ENCODE results near the gene DSCAML1. TPM values are rescaled to one million over a fixed set of nuclear protein-coding genes. Genes with fewer than 3 reads are reported as not detected.

DSCAML1 gene
- total RNA-seq, 1 experiment from 2014 or later: 0.90 TPM

DNA sequence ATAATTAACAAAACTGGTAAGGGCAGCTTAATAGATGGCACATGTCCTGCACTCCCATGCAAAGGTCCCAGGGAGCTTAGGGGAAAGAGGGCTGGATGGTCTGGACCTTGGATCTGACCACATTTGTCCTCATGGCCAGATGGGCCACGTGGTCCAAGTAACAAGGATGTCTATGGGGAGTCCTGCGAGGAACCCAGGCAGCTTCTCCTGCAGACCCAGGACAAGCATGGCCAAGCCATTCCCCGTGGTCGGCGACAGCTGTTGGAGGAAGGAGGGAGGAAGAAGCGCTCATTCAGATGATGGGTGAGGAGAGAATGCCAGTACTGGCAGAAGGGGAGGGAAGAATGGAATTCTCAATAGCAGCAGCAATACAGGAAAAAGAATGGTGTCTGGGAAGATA, 109.2 kb downstream of the DSCAML1 start (continued):
- TF ChIP-seq, protein P1, sequence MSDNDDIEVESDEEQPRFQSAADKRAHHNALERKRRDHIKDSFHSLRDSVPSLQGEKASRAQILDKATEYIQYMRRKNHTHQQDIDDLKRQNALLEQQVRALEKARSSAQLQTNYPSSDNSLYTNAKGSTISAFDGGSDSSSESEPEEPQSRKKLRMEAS (CRISPR knock-in tag; IDR thresholded peaks at IDR 0.05): no peak
- TF ChIP-seq, protein P2, sequence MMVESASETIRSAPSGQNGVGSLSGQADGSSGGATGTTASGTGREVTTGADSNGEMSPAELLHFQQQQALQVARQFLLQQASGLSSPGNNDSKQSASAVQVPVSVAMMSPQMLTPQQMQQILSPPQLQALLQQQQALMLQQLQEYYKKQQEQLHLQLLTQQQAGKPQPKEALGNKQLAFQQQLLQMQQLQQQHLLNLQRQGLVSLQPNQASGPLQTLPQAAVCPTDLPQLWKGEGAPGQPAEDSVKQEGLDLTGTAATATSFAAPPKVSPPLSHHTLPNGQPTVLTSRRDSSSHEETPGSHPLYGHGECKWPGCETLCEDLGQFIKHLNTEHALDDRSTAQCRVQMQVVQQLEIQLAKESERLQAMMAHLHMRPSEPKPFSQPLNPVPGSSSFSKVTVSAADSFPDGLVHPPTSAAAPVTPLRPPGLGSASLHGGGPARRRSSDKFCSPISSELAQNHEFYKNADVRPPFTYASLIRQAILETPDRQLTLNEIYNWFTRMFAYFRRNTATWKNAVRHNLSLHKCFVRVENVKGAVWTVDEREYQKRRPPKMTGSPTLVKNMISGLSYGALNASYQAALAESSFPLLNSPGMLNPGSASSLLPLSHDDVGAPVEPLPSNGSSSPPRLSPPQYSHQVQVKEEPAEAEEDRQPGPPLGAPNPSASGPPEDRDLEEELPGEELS (CRISPR knock-in tag; IDR thresholded peaks at IDR 0.05): no peak
- TF ChIP-seq, protein P3, sequence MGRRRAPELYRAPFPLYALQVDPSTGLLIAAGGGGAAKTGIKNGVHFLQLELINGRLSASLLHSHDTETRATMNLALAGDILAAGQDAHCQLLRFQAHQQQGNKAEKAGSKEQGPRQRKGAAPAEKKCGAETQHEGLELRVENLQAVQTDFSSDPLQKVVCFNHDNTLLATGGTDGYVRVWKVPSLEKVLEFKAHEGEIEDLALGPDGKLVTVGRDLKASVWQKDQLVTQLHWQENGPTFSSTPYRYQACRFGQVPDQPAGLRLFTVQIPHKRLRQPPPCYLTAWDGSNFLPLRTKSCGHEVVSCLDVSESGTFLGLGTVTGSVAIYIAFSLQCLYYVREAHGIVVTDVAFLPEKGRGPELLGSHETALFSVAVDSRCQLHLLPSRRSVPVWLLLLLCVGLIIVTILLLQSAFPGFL (CRISPR knock-in tag; IDR thresholded peaks at IDR 0.05; ENCODE audit: borderline replicate concordance): no peak
- TF ChIP-seq PRRX2 (CRISPR knock-in tag; IDR thresholded peaks at IDR 0.05) (no peak), RELA (CRISPR knock-in tag; IDR thresholded peaks at IDR 0.05; ENCODE audit: borderline replicate concordance) (no peak), KAT7 (CRISPR knock-in tag; IDR thresholded peaks at IDR 0.05; ENCODE audit: borderline replicate concordance) (no peak)

DNA sequence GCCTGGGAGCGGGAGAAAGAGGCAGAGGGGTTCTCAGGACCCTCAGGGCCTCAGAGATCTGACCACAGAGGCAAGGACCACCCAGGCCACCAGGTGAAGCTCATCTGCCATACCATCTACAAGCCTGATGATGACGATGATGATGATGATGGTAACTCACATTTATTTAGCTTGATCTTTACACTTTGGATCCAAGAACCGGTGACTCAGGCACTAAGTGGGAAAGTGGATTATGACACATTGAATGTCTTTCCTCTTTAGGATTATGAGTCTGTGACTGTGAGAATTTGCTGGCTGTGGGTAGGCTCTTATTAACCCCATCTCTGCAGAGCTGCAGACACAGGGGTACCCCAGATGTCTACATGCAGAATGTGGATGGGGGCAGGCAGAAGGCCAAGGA, 110.3 kb downstream of the DSCAML1 start:
- Mint-ChIP-seq H3K4me1 (peaks cover 21% of the 10 kb centered on the region), H3K27ac (no peak overlapping the region), H3K27me3 (ENCODE audit: low read depth) (peaks cover 4% of the 10 kb centered on the region; the same call in 1 of the 2 replicates), H3K9me3 (no peaks in the 10 kb centered on the region), H3K4me3 (no peak overlapping the region), H3K36me3 (no peaks in the 10 kb centered on the region)
- CTCF ChIA-PET: interaction anchor here (1.4 kb wide), 1 partner anchor 10 kb away, joined by 3 read pairs; no protein-coding TSS in a partner anchor
- POLR2A ChIA-PET: no interaction called here
- DNase-seq (ENCODE audit: low spot score) (no peak), ATAC-seq (no peak)
- TF ChIP-seq OVOL2 (CRISPR knock-in tag; IDR thresholded peaks at IDR 0.05; ENCODE audit: borderline replicate concordance): no peak
- TF ChIP-seq, protein P4, sequence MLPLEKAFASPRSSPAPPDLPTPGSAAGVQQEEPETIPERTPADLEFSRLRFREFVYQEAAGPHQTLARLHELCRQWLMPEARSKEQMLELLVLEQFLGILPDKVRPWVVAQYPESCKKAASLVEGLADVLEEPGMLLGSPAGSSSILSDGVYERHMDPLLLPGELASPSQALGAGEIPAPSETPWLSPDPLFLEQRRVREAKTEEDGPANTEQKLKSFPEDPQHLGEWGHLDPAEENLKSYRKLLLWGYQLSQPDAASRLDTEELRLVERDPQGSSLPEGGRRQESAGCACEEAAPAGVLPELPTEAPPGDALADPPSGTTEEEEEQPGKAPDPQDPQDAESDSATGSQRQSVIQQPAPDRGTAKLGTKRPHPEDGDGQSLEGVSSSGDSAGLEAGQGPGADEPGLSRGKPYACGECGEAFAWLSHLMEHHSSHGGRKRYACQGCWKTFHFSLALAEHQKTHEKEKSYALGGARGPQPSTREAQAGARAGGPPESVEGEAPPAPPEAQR (CRISPR knock-in tag; IDR thresholded peaks at IDR 0.05): no peak
- TF ChIP-seq ZNF423 (CRISPR knock-in tag; IDR thresholded peaks at IDR 0.05): no peak
- no peak for TF ChIP-seq TEAD1 (CRISPR knock-in tag; IDR thresholded peaks at IDR 0.05)
- TF ChIP-seq HMGA2 (CRISPR knock-in tag; IDR thresholded peaks at IDR 0.05): no peak
- TF ChIP-seq ZNF263 (CRISPR knock-in tag; IDR thresholded peaks at IDR 0.05; ENCODE audit: low read depth): no peak
- TF ChIP-seq, protein P5, sequence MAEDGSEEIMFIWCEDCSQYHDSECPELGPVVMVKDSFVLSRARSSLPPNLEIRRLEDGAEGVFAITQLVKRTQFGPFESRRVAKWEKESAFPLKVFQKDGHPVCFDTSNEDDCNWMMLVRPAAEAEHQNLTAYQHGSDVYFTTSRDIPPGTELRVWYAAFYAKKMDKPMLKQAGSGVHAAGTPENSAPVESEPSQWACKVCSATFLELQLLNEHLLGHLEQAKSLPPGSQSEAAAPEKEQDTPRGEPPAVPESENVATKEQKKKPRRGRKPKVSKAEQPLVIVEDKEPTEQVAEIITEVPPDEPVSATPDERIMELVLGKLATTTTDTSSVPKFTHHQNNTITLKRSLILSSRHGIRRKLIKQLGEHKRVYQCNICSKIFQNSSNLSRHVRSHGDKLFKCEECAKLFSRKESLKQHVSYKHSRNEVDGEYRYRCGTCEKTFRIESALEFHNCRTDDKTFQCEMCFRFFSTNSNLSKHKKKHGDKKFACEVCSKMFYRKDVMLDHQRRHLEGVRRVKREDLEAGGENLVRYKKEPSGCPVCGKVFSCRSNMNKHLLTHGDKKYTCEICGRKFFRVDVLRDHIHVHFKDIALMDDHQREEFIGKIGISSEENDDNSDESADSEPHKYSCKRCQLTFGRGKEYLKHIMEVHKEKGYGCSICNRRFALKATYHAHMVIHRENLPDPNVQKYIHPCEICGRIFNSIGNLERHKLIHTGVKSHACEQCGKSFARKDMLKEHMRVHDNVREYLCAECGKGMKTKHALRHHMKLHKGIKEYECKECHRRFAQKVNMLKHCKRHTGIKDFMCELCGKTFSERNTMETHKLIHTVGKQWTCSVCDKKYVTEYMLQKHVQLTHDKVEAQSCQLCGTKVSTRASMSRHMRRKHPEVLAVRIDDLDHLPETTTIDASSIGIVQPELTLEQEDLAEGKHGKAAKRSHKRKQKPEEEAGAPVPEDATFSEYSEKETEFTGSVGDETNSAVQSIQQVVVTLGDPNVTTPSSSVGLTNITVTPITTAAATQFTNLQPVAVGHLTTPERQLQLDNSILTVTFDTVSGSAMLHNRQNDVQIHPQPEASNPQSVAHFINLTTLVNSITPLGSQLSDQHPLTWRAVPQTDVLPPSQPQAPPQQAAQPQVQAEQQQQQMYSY (CRISPR knock-in tag; IDR thresholded peaks at IDR 0.05): no peak
- TF ChIP-seq TCF7 (CRISPR knock-in tag; IDR thresholded peaks at IDR 0.05; ENCODE audit: low read depth): no peak
- TF ChIP-seq, protein P6, sequence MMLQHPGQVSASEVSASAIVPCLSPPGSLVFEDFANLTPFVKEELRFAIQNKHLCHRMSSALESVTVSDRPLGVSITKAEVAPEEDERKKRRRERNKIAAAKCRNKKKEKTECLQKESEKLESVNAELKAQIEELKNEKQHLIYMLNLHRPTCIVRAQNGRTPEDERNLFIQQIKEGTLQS (CRISPR knock-in tag; conservative IDR thresholded peaks at IDR 0.05): no peak
- TF ChIP-seq, protein P7, sequence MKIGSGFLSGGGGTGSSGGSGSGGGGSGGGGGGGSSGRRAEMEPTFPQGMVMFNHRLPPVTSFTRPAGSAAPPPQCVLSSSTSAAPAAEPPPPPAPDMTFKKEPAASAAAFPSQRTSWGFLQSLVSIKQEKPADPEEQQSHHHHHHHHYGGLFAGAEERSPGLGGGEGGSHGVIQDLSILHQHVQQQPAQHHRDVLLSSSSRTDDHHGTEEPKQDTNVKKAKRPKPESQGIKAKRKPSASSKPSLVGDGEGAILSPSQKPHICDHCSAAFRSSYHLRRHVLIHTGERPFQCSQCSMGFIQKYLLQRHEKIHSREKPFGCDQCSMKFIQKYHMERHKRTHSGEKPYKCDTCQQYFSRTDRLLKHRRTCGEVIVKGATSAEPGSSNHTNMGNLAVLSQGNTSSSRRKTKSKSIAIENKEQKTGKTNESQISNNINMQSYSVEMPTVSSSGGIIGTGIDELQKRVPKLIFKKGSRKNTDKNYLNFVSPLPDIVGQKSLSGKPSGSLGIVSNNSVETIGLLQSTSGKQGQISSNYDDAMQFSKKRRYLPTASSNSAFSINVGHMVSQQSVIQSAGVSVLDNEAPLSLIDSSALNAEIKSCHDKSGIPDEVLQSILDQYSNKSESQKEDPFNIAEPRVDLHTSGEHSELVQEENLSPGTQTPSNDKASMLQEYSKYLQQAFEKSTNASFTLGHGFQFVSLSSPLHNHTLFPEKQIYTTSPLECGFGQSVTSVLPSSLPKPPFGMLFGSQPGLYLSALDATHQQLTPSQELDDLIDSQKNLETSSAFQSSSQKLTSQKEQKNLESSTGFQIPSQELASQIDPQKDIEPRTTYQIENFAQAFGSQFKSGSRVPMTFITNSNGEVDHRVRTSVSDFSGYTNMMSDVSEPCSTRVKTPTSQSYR (CRISPR knock-in tag; IDR thresholded peaks at IDR 0.05): no peak
- no peak for TF ChIP-seq CBFB (CRISPR knock-in tag; IDR thresholded peaks at IDR 0.05; ENCODE audit: low read depth)
- TF ChIP-seq, protein P8, sequence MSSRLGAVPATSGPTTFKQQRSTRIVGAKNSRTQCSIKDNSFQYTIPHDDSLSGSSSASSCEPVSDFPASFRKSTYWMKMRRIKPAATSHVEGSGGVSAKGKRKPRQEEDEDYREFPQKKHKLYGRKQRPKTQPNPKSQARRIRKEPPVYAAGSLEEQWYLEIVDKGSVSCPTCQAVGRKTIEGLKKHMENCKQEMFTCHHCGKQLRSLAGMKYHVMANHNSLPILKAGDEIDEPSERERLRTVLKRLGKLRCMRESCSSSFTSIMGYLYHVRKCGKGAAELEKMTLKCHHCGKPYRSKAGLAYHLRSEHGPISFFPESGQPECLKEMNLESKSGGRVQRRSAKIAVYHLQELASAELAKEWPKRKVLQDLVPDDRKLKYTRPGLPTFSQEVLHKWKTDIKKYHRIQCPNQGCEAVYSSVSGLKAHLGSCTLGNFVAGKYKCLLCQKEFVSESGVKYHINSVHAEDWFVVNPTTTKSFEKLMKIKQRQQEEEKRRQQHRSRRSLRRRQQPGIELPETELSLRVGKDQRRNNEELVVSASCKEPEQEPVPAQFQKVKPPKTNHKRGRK (CRISPR knock-in tag; IDR thresholded peaks at IDR 0.05; ENCODE audit: borderline replicate concordance): no peak
- no peak for TF ChIP-seq JUN (CRISPR knock-in tag; IDR thresholded peaks at IDR 0.05)
- TF ChIP-seq NR2C2 (CRISPR knock-in tag; IDR thresholded peaks at IDR 0.05): no peak
- no peak for TF ChIP-seq MXD4 (CRISPR knock-in tag; IDR thresholded peaks at IDR 0.05; ENCODE audit: borderline replicate concordance)
- TF ChIP-seq, protein P9, sequence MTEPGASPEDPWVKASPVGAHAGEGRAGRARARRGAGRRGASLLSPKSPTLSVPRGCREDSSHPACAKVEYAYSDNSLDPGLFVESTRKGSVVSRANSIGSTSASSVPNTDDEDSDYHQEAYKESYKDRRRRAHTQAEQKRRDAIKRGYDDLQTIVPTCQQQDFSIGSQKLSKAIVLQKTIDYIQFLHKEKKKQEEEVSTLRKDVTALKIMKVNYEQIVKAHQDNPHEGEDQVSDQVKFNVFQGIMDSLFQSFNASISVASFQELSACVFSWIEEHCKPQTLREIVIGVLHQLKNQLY (CRISPR knock-in tag; IDR thresholded peaks at IDR 0.05): no peak
